Measurements from ENCODE around the gene ZNRF3. TPM values are rescaled to one million over a fixed set of nuclear protein-coding genes. Genes with fewer than 3 reads are reported as not detected.

ZNRF3 gene
- total RNA-seq, 1 donor from 2014 or later = 4.1 TPM

DNA sequence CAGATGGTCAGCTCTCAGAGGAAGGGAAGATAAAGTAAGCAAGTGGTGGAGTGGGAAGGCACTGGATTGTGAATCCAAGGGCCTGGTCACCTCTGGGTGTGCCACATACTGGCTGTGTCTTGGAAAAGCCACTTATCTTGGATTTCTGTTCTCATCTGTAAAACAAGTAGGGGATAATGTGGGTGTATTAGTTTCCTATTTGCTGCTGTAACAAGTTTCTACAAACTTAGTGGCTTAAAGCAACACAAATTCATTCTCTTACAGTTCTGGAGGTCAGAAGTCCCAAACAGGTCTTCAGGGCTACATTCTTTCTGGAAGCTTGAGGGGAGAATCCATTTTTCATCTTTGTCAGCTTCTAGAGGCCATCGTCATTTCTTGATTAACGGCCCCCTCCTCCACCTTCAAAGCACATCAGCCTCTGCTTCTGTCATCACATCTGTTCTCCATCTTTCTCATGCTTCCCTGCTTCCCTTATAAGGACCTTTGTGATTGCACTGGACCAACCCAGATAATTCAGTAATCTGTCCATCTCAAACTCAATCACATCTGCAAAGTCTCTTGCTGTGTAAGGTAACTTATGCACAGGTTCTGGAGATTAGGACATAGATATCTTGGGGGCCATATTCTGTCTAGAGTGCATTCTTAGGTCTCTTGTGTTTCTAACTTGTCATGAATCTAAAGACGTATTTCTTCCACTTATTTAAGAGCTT lies 102.4 kb downstream of the ZNRF3 start:
- Histone ChIP-seq H2AFZ (replicated peaks) (no peak overlapping the region), H3K27me3 (no peaks in the 10 kb centered on the region), H3K4me1 (peaks cover 36% of the 10 kb centered on the region), H3K4me2 (no peak overlapping the region), H4K20me1 (ENCODE audit: low read depth) (peaks cover 19% of the 10 kb centered on the region), H3K27ac (no peak overlapping the region), H3K9ac (no peak overlapping the region), H3K36me3 (no peaks in the 10 kb centered on the region), H3F3A (ENCODE audit: low read depth) (peaks cover 8% of the 10 kb centered on the region), H3K4me3 (no peak overlapping the region), H3K79me2 (ENCODE audit: low read depth) (peaks cover 38% of the 10 kb centered on the region), H3K9me3 (ENCODE audit: low read depth) (no peaks in the 10 kb centered on the region)
- H3K36me3 Mint-ChIP-seq = peaks cover 65% of the 10 kb centered on the region
- H3K4me3 Mint-ChIP-seq = no peak overlapping the region
- H3K27ac Mint-ChIP-seq = no peak overlapping the region
- peaks cover 20% of the 10 kb centered on the region for H3K9me3 Mint-ChIP-seq
- TF ChIP-seq EZH2phosphoT487 (IDR thresholded peaks at IDR 0.05) (no peak), EZH2 (IDR thresholded peaks at IDR 0.05) (no peak)
- TF ChIP-seq, protein P1, sequence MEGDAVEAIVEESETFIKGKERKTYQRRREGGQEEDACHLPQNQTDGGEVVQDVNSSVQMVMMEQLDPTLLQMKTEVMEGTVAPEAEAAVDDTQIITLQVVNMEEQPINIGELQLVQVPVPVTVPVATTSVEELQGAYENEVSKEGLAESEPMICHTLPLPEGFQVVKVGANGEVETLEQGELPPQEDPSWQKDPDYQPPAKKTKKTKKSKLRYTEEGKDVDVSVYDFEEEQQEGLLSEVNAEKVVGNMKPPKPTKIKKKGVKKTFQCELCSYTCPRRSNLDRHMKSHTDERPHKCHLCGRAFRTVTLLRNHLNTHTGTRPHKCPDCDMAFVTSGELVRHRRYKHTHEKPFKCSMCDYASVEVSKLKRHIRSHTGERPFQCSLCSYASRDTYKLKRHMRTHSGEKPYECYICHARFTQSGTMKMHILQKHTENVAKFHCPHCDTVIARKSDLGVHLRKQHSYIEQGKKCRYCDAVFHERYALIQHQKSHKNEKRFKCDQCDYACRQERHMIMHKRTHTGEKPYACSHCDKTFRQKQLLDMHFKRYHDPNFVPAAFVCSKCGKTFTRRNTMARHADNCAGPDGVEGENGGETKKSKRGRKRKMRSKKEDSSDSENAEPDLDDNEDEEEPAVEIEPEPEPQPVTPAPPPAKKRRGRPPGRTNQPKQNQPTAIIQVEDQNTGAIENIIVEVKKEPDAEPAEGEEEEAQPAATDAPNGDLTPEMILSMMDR (IDR thresholded peaks at IDR 0.05) = no peak
- peaks cover 69% of the 10 kb centered on the region for H3K4me1 Mint-ChIP-seq
- DNase-seq (ENCODE audit: low spot score) = no peak
- H3K27me3 Mint-ChIP-seq (ENCODE audit: insufficient read depth, low read depth) = peaks cover 8% of the 10 kb centered on the region

DNA sequence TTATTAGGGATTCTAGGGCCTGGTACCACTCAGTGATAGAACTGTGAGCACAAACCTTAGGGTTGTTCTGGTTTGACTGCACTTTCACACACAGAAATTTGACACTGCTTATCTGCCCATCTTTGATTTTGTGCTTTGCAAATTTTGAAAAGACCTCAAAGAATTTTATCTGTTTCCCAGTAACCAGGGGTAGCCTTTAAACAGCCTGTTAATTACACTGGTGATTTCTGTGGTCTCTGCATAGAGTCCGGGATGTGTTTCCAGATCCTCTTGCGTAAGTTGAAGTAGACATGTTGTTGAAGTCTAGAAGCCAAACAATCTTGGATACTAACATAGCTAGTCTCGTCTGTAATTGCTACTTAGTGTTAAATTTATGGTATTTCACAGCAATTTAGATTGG lies 103.0 kb downstream of the ZNRF3 start:
- Histone ChIP-seq H3K4me3 (no peak overlapping the region), H3F3A (ENCODE audit: low read depth) (peaks cover 8% of the 10 kb centered on the region), H3K79me2 (ENCODE audit: low read depth) (peaks cover 31% of the 10 kb centered on the region), H2AFZ (replicated peaks) (no peak overlapping the region), H3K27me3 (no peaks in the 10 kb centered on the region), H3K4me1 (peaks cover 35% of the 10 kb centered on the region), H3K4me2 (no peak overlapping the region), H3K9me3 (ENCODE audit: low read depth) (no peaks in the 10 kb centered on the region), H4K20me1 (ENCODE audit: low read depth) (peaks cover 19% of the 10 kb centered on the region), H3K9ac (no peak overlapping the region), H3K27ac (no peak overlapping the region), H3K36me3 (no peaks in the 10 kb centered on the region)
- Mint-ChIP-seq H3K36me3 (peaks cover 67% of the 10 kb centered on the region), H3K9me3 (peaks cover 20% of the 10 kb centered on the region), H3K4me3 (no peak overlapping the region), H3K27me3 (ENCODE audit: insufficient read depth, low read depth) (peaks cover 8% of the 10 kb centered on the region), H3K27ac (no peak overlapping the region), H3K4me1 (peaks cover 65% of the 10 kb centered on the region)
- no peak for DNase-seq (ENCODE audit: low spot score)
- TF ChIP-seq EZH2 (IDR thresholded peaks at IDR 0.05) (no peak), EZH2phosphoT487 (IDR thresholded peaks at IDR 0.05) (no peak)
- TF ChIP-seq, protein P1 (IDR thresholded peaks at IDR 0.05) = no peak

DNA sequence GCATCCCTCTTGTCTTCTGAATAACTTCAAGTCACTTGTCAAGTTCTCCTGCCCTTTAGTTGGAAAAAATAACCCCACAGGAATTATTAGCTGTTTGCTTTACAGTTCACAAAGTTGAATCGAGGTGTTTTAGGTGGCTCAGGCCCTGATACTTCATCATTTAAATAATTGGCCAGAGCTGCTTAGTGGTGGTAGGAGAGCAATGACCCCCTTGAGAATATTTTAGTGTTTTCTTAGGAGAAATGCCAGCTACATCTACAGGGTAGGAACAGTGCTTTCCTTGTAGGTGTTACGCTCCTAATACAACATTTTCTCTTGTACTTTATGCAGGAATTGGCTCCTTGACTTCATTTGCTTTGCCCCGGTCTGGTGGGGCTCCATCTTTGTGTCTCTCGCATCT lies 105.1 kb downstream of the ZNRF3 start:
- H3F3A ChIP-seq (ENCODE audit: low read depth) = peaks cover 4% of the 10 kb centered on the region
- H3K9ac ChIP-seq = no peak overlapping the region
- H4K20me1 ChIP-seq (ENCODE audit: low read depth) = peaks cover 2% of the 10 kb centered on the region
- Mint-ChIP-seq H3K27ac (no peak overlapping the region), H3K36me3 (peaks cover 78% of the 10 kb centered on the region), H3K27me3 (ENCODE audit: insufficient read depth, low read depth) (peaks cover 3% of the 10 kb centered on the region), H3K4me1 (peaks cover 51% of the 10 kb centered on the region), H3K9me3 (peaks cover 18% of the 10 kb centered on the region), H3K4me3 (no peak overlapping the region)
- H3K4me1 ChIP-seq = peaks cover 18% of the 10 kb centered on the region
- H2AFZ ChIP-seq (replicated peaks) = no peak overlapping the region
- H3K4me2 ChIP-seq = no peak overlapping the region
- no peak overlapping the region for H3K4me3 ChIP-seq
- no peaks in the 10 kb centered on the region for H3K36me3 ChIP-seq
- H3K79me2 ChIP-seq (ENCODE audit: low read depth) = peaks cover 12% of the 10 kb centered on the region
- H3K9me3 ChIP-seq (ENCODE audit: low read depth) = no peaks in the 10 kb centered on the region
- H3K27me3 ChIP-seq = no peaks in the 10 kb centered on the region
- TF ChIP-seq, protein P1 (IDR thresholded peaks at IDR 0.05) = no peak
- TF ChIP-seq EZH2phosphoT487 (IDR thresholded peaks at IDR 0.05) (no peak), EZH2 (IDR thresholded peaks at IDR 0.05) (no peak)
- no peak for DNase-seq (ENCODE audit: low spot score)
- H3K27ac ChIP-seq = no peak overlapping the region
